Measurements from ENCODE around the gene SIRT2.

GRCh38 chr19:38883286-38883685 lies 16.1 kb downstream of the SIRT2 start:
- TF ChIP-seq CTCF (conservative IDR thresholded peaks at IDR 0.05; ENCODE audit: low read length) = no peak
- no peak for TF ChIP-seq EZH2phosphoT487 (IDR thresholded peaks at IDR 0.05; ENCODE audit: borderline replicate concordance)

All from Loucy (cell line).